AG09319 (cell line): ENCODE measurements around the gene BHLHE41.

ENCODE experiments used
- DNase-seq: peaks from one replicate; pipeline ENCODE4 v3.0.0-alpha.2; 2010; ENCODE audit warnings: low read depth; ENCODE audit errors: extremely low read depth
- TF ChIP-seq, protein P1 (sequence below): IDR thresholded peaks from 2 replicates; pipeline ENCODE4 v1.5.1; 2011; ENCODE audit warnings: low read depth, mild to moderate bottlenecking, inconsistent platforms, low read length, moderate library complexity

The BHLHE41 gene

DNA sequence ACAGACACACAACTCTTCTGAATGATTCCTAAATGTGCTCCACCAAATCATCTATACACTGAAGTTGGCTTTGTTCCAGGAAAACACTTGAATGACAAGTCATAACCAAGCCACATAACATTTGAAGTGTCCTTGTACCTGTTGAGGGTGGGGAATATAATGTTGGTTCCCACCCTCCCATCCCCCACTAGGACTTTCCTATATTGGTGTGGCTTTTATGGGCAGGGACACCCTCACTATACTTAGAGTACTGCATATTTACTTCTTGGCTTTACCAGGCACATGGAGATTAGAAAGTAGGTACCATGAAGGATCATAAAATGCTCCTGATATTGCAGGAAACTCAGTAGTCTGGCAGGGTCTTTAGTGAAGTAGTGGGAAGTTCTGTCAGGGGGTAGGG lies 9.7 kb upstream of the BHLHE41 start:
- TF ChIP-seq, protein P1, sequence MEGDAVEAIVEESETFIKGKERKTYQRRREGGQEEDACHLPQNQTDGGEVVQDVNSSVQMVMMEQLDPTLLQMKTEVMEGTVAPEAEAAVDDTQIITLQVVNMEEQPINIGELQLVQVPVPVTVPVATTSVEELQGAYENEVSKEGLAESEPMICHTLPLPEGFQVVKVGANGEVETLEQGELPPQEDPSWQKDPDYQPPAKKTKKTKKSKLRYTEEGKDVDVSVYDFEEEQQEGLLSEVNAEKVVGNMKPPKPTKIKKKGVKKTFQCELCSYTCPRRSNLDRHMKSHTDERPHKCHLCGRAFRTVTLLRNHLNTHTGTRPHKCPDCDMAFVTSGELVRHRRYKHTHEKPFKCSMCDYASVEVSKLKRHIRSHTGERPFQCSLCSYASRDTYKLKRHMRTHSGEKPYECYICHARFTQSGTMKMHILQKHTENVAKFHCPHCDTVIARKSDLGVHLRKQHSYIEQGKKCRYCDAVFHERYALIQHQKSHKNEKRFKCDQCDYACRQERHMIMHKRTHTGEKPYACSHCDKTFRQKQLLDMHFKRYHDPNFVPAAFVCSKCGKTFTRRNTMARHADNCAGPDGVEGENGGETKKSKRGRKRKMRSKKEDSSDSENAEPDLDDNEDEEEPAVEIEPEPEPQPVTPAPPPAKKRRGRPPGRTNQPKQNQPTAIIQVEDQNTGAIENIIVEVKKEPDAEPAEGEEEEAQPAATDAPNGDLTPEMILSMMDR, result no peak
- DNase-seq, result no peak

DNA sequence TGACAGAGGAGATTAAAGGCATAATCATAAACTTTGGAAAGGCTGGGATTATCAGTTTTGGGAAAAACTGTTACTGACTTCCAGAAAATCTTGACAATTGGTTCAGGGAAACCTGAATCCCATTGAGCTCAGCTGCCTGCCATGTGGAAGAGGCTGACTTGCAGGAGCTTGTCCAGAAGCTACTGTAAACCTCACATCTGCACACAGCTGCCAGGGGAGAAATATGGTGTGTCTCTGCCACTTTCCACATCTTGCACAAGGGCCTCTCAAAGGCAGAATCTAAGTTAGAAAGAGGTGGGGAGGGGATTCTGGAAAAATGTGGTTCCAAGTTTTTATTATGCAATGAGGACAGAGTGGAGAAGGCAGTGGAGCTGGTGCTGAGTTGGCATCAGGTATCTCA lies 8.7 kb upstream of the BHLHE41 start:
- no peak for DNase-seq
- TF ChIP-seq, protein P1, result no peak

DNA sequence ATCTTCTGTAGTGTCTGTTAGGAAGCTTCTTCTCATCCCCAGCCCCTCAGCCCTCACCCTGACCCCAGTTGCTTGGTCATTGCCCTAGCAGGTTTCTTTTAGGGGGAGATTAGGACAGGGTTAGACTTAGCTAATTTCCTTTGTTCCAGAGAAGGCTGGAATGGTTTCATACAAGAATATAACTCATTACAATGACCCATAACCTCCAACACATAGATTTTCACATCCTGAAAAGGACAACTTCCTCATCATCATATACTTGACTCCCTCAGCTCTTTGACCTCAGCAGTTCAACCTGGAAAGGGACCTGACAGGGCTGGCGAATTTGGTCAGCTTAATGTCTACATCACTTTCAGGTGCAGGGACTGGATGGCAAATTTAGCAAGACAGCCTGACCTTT lies 8.0 kb upstream of the BHLHE41 start:
- TF ChIP-seq, protein P1, result no peak
- DNase-seq, result no peak

DNA sequence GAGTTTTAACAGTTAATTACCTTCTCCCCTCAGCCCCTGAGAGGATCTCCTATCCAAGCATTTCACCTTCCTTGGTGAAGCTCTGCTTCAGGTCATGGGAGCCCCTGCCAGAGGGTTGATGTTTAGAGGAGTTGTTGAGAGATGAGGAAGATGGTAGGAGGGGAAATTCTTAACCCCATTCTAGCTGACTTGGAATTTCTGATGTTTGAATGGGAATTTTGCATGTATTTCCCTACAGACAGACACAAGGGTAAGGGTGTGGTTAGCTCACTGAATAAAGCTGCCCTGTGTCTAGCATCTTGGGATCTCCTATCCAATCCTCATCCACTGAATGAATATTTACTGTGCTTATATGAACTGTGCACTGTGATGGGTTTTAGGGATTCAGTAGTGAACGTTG lies 7.1 kb upstream of the BHLHE41 start:
- DNase-seq, result no peak
- TF ChIP-seq, protein P1, result no peak

DNA sequence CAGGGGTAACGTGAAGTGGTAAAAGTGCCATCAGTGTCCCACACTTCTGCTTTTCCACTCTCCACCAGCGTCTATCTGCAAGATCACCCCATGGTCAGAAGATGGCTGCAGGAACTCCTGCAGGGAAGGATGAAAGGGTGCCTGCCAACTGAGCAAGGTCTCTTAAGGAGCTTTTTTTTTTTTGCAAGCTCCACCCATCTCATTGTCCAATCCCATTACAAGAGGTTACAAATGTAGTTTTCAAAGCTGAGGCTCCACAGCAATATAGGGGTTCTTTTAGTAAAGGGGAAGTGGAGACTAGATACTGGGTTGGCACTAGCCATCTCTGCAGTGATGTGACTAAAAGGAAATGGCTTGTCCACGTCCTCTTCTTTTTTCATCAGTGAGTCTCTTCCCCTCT lies 5.9 kb upstream of the BHLHE41 start:
- TF ChIP-seq, protein P1, result no peak
- DNase-seq, result no peak

DNA sequence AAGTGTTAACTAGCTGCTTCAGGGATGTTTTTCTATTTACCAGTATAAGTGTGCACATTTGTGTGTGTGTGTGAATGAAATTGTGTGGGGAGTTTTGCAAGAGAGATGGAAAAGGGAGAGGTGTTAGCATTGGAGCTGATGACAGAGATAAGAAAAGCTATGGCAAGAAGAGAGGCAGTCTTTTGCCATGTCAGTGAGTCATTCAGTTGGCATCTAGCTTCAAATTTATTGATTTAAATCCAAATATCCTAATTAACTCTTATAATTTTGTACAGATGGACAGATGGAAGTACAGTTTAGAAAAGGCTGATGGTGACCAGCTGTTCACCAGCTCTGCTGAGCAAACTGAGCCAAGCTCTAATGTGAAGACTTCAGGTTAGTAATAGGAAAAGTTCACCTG lies 3.3 kb upstream of the BHLHE41 start:
- TF ChIP-seq, protein P1, result no peak
- DNase-seq, result no peak

DNA sequence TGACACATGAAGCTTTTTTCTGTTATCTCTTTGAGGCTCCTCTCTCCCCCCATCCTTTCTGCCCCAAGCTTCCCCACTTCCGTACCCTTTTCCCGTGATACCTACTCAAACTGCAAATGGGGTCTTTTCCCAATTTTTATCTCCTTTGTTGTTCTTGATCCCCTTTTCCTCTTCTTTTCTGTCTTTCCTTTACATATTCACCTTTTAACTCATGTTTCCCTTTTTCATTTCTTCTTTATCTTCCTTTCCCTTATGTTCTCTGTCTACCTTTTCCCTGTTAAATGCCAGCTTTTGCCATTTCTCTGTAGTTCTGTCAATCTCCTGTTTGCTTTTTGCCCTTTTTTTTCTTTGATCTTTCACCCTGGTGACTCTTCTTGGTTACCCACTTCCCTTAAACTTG lies 2.6 kb upstream of the BHLHE41 start:
- TF ChIP-seq, protein P1, result no peak
- no peak for DNase-seq
